Urothelium cell line (cell line): ENCODE measurements around the gene TECPR1.
A peak's percentile ranks its signal among the peaks of the same experiment; 100 is the strongest.

ENCODE experiments used
- DNase-seq: peaks from one replicate; pipeline ENCODE4 v3.0.0; 2011; ENCODE audit warnings: low spot score, mixed read lengths
- FAIRE-seq: peaks from 2 replicates; lab custom pipeline; 2011; peaks lifted over from hg19 to GRCh38; lab: Jason Lieb, UNC

Gene TECPR1

GRCh38 chr7:98194672-98195457 is 57.2 kb downstream of the TECPR1 start:
- FAIRE-seq: no peak
- DNase-seq: no peak

DNA sequence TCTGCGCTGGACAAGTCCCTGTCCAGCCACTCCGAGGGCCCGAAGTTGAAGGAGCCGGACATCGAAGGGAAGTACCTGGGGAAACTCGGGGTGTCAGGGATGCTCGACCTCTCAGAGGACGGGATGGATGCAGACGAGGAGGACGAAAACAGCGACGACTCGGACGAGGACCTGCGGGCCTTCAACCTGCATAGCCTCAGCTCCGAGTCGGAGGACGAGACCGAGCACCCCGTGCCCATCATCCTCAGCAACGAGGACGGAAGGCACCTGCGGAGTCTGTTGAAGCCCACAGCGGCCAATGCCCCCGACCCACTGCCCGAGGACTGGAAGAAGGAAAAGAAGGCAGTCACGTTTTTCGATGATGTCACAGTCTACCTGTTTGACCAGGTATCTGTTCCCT is 57.8 kb downstream of the TECPR1 start:
- DNase-seq (no peak), FAIRE-seq (no peak)

DNA sequence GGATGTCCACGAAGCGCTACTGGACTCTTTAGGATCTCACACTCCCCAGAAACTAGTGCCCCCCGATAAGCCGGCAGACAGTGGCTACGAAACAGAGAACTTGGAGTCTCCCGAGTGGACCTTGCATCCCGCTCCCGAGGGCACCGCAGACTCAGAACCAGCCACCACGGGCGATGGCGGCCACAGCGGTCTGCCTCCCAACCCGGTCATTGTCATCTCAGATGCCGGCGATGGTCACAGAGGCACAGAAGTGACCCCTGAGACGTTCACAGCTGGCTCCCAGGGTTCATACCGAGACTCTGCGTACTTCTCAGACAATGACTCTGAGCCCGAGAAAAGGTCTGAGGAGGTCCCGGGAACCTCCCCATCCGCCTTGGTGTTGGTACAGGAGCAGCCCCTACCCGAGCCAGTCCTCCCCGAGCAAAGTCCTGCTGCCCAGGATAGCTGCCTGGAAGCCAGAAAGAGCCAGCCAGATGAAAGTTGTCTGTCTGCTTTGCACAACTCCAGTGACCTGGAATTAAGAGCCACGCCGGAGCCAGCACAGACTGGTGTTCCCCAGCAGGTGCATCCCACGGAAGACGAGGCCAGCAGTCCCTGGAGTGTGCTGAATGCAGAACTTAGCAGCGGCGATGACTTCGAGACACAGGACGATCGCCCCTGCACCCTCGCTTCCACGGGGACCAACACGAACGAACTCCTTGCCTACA is 58.4 kb downstream of the TECPR1 start:
- DNase-seq: no peak
- peak; percentile 40 for FAIRE-seq

DNA sequence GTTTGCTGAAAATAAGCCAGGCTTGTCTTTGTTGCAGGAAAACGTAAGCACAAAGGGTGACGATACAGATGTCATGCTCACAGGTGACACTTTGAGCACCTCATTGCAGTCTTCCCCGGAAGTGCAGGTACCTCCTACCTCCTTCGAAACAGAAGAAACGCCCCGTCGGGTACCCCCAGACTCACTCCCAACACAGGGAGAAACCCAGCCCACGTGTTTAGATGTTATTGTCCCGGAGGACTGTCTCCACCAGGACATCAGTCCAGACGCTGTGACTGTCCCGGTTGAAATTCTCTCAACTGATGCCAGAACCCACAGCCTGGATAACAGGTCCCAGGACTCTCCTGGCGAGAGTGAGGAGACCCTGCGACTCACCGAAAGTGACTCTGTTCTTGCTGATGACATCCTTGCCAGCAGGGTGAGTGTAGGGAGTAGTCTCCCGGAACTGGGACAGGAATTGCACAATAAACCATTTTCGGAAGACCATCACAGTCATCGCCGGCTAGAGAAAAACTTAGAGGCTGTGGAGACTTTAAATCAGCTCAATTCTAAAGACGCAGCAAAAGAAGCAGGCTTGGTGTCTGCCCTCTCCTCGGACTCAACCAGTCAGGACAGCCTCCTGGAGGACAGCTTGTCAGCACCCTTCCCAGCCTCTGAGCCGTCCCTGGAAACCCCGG is 59.1 kb downstream of the TECPR1 start:
- DNase-seq (no peak), FAIRE-seq (no peak)

- FAIRE-seq: no peak
- DNase-seq: no peak
These were observed 60.2 kb downstream of the TECPR1 start for GRCh38 chr7:98191668-98192431.

- DNase-seq (no peak), FAIRE-seq (no peak)
These were observed 62.5 kb downstream of the TECPR1 start for GRCh38 chr7:98189559-98189958.

- FAIRE-seq (no peak), DNase-seq (no peak)
These were observed 64.9 kb downstream of the TECPR1 start for GRCh38 chr7:98187138-98187502.

- FAIRE-seq (no peak), DNase-seq (no peak)
These were observed 65.4 kb downstream of the TECPR1 start for GRCh38 chr7:98186452-98187137.

GRCh38 chr7:98185101-98185500 is 66.9 kb downstream of the TECPR1 start:
- no peak for DNase-seq
- FAIRE-seq: no peak

DNA sequence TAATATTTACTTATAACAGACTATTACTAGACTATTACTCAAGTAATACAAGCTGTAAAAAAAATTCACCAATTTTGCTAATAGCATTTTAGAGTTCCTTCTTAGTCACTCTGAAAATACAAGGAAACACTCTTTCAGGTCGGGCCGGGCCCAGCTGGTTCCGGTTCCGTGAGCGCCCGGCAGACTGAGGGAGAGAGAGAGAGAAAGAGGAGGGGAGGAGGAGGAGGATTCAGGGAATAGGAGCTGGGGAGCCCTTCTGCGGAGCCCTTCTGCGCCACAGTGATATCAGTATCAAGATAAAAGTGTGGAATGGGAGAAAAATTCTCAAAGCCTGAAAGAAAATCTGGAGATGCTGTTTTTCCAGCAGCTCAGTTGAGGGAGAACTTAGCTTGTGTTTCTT is 71.3 kb downstream of the TECPR1 start:
- DNase-seq (no peak), FAIRE-seq (no peak)

DNA sequence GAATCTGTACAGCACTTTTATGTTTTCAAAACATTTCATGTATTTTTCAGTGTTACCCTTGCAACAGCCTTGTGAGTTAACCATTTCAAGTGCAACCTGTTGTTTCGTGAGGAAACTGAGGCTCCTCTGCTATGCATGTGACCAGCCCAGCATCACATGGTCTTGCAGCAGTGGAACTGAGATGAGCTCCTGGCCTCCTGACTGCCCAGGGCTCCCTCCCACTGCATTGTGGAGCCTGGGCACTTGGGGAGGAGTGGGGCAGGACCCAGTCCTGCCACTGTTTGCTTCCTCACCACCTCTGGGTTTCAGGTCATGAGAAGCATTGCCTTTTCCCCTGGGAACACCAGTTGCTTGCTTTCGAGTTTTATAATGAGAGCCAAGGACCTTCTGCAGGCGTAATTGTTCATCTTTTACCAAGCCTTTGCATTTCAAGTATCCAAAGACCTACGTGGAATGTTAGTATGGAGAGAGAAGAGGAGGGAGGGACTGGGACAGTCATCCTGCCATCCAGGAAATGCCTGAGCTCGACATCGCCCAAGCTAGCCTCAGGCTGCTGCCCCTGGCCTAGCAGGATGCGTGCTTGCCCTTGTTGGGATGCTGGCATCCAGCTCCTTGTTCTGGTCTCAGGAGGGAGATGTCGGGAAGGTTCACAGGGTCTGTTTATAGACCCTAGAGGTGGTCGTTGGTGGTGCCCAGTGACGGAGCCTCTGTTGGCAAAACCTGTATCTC is 73.1 kb downstream of the TECPR1 start:
- FAIRE-seq: no peak
- no peak for DNase-seq

DNA sequence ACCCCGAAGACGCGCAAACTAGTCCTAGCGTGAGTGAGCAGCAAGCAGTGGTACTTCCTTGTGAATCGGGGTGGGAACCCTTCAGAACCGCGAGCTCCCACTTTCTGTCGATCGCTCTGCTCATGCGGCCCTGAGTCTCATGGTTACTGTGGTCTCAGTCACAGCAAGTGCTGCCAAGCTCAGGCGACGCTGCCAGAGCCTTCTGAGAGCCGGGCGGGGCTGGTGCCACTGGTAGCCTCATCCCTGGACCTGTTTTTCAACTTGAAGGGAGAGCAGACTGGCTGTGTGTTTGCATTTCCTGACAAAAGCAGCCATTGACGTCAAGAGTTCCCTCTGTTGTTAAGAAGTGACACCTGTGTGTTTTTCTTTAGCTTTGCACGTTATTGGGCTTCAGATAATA is 73.7 kb downstream of the TECPR1 start:
- FAIRE-seq: no peak
- no peak for DNase-seq

GRCh38 chr7:98177553-98177952 is 74.5 kb downstream of the TECPR1 start:
- FAIRE-seq: no peak
- DNase-seq: no peak

DNA sequence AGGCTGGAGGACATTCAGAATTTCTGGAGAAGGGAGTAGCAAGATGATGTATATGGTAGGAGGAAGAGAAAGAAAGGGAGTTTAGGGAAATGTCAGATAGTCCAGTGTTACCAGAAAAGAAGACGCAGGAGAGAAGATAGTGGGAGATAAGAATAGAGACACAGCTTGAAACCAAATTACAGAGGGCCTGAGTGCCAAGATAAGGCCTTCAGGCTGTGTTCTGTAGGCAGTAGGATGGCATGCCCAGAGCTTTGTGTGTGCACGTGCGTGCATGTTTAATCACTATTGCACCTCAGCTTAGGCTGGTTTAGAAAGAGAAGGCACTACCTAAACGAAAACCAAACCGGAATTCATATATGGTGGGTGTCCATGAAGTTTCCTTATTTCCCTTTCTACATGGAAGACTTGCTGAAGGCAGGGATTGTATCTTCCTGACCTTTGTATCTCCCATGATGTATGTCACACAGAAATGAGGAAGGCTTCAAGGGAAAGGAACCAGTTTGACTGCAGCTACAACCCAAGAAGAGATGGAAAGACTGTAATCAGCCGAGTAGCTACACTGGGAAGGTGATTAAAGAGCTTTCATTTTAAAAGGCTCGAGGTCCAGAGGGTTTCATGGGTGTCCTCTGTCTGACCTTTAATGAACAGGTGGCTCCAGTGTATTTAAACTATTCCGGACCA is 76.6 kb downstream of the TECPR1 start:
- no peak for DNase-seq
- FAIRE-seq: no peak

DNA sequence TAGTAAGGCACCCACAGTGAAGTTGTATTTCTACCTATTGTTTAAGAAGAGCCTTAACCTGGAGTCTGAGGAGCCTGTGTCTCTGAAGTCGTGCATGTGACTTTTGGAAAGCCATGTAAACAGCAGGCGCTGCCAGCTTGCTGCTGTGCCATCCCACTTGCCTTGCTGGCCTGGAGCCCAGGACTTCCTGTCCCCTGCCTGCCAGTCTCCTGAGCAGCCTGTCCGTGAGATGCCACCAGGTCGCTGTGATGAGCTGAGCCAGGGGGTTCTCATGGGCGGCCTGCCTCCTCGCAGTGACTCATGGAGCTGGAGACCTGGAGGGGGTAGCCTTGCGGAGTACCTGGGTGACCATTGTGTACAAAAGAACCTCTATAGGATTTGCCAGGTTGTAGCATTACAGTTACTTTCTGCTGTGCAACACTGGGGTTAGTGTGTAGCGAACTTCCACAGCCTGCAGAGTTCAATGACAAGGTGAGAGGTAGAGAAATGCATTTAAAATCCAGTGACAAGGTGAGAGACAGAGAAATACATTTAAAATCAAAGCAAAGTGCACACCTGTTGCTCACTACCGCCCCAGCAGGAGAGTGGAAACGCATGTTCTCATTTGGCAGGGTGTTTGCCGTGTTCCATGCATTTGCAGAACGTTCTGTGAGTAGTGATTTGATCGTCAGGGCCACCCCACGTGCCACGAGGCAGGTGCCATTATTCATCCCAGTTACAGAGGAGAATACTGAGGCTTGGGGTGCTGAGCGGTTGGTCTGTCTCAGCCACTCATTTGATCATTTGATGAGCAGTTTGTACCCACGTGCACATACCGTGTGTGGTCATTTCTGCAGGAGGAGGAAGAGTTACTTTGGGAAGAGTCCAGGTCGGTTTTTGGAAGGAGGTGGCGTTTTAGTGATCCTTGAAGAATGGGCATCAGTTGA is 77.4 kb downstream of the TECPR1 start:
- DNase-seq (no peak), FAIRE-seq (no peak)

GRCh38 chr7:98171449-98171848 is 80.6 kb downstream of the TECPR1 start:
- no peak for DNase-seq
- no peak for FAIRE-seq

GRCh38 chr7:98170966-98171365 is 81.1 kb downstream of the TECPR1 start:
- no peak for FAIRE-seq
- no peak for DNase-seq

- FAIRE-seq (no peak), DNase-seq (no peak)
These were observed 83.0 kb downstream of the TECPR1 start for GRCh38 chr7:98168904-98169621.
